ENCODE results near the gene ANKRD26. TPM values are rescaled to one million over a fixed set of nuclear protein-coding genes. Genes with fewer than 3 reads are reported as not detected.

The ANKRD26 gene
- total and polyA plus RNA-seq, 2 of the 13 experiments (the other 11 are each of a cell fraction or from before 2014, with no cell fraction given), result 1.5 to 9.6 TPM

- Histone ChIP-seq H3K9ac (ENCODE audit: insufficient read depth, low read depth, low read length) (no peak overlapping the region), H3K4me3 (replicated peaks in 1 of 3; ENCODE audit: insufficient read depth in 1 of 3, low read depth in 2 of 3, low read length in 3 of 3) (no peak overlapping the region), H3K9me3 (ENCODE audit: low read length) (no peaks in the 10 kb centered on the region), H3K79me2 (ENCODE audit: insufficient read depth, low read length) (no peaks in the 10 kb centered on the region), H4K20me1 (ENCODE audit: insufficient read depth, low read length) (no peaks in the 10 kb centered on the region), H3K27me3 (ENCODE audit: control insufficient read depth in 1 of 2, insufficient read depth in 2 of 2, low read length in 2 of 2) (no peaks in the 10 kb centered on the region), H3K36me3 (replicated peaks in 1 of 2; ENCODE audit: control insufficient read depth in 1 of 2, insufficient read depth in 2 of 2, low read length in 2 of 2) (peaks cover 13 to 42% of the 10 kb centered on the region in 2 experiments), H2AFZ (ENCODE audit: low read length) (no peak overlapping the region), H3K4me2 (ENCODE audit: low read depth, low read length) (no peak overlapping the region), H3K4me1 (ENCODE audit: insufficient read depth, low read length) (no peaks in the 10 kb centered on the region), H3K27ac (ENCODE audit: extremely low read length, insufficient read depth, low read length) (no peak overlapping the region)
- in situ Hi-C loops (cut with HindIII; ENCODE audit: extremely low pct_ligation_motif_present, low pct_unique_long_range_greater_than_20kb), result no loop called here
- POLR2A ChIA-PET, result no interaction called here
- CTCF ChIA-PET (ENCODE audit: low intra/inter-chr PET ratio, low total read pairs), result no interaction called here
- no peak for FAIRE-seq
- 89% methylated on average over 2 of the region's 2 CpGs for WGBS (ENCODE audit: low lambda C conversion rate)
- no TSS peak for BruUV-seq (replicated peaks)
- ATAC-seq, result no peak
- DNase-seq (ENCODE audit: low spot score), result no peak
- intact Hi-C loops (cut with micrococcal nuclease; ENCODE audit: unreplicated experiment), result no loop called here
- TF ChIP-seq GFI1 (CRISPR knock-in tag; IDR thresholded peaks at IDR 0.05; ENCODE audit: borderline replicate concordance), result no peak
- no peak for TF ChIP-seq MZF1 (CRISPR knock-in tag; IDR thresholded peaks at IDR 0.05; ENCODE audit: borderline replicate concordance)
- no peak for TF ChIP-seq NCOR1 (IDR thresholded peaks at IDR 0.05; ENCODE audit: borderline replicate concordance, low read length)
- TF ChIP-seq KDM4B (CRISPR knock-in tag; IDR thresholded peaks at IDR 0.05), result no peak
- no peak for TF ChIP-seq CENPBD1 (CRISPR knock-in tag; IDR thresholded peaks at IDR 0.05; ENCODE audit: borderline replicate concordance, low read depth)
- no peak for TF ChIP-seq CBX5 (CRISPR knock-in tag; IDR thresholded peaks at IDR 0.05; ENCODE audit: borderline replicate concordance)
- TF ChIP-seq ZNF430 (CRISPR knock-in tag; IDR thresholded peaks at IDR 0.05), result no peak
- TF ChIP-seq ZFP90 (CRISPR knock-in tag; IDR thresholded peaks at IDR 0.05; ENCODE audit: borderline replicate concordance), result no peak
- no peak for TF ChIP-seq GLMP (CRISPR knock-in tag; IDR thresholded peaks at IDR 0.05; ENCODE audit: borderline replicate concordance)
- TF ChIP-seq DR1 (CRISPR knock-in tag; IDR thresholded peaks at IDR 0.05), result no peak
- no peak for TF ChIP-seq ZNF777 (CRISPR knock-in tag; IDR thresholded peaks at IDR 0.05)
- no peak for TF ChIP-seq ZNF451 (CRISPR knock-in tag; IDR thresholded peaks at IDR 0.05)
- no peak for TF ChIP-seq ZNF883 (CRISPR knock-in tag; IDR thresholded peaks at IDR 0.05; ENCODE audit: not compliant biosample characterization)
- TF ChIP-seq ZBTB34 (CRISPR knock-in tag; IDR thresholded peaks at IDR 0.05), result no peak
- no peak for TF ChIP-seq ZNF431 (CRISPR knock-in tag; IDR thresholded peaks at IDR 0.05; ENCODE audit: borderline replicate concordance, low read depth)
- no peak for TF ChIP-seq ZNF18 (CRISPR knock-in tag; IDR thresholded peaks at IDR 0.05; ENCODE audit: insufficient replicate concordance)
- TF ChIP-seq ZNF557 (CRISPR knock-in tag; IDR thresholded peaks at IDR 0.05), result no peak
- TF ChIP-seq HOMEZ (CRISPR knock-in tag; IDR thresholded peaks at IDR 0.05; ENCODE audit: low read depth), result no peak
- TF ChIP-seq FOXP1 (IDR thresholded peaks at IDR 0.05), result no peak
- TF ChIP-seq FOXP1 (CRISPR knock-in tag; IDR thresholded peaks at IDR 0.05), result no peak
These were observed 31.9 kb downstream of the ANKRD26 start for GRCh38 chr10:27068217-27068891.
